Colonic mucosa (tissue), 4 donors: Measurements from ENCODE around the gene TMPRSS7. TPM values are rescaled to one million over a fixed set of nuclear protein-coding genes. Genes with fewer than 3 reads are reported as not detected.
A peak's percentile ranks its signal among the peaks of the same experiment; 100 is the strongest.

Source experiments
- DNase-seq: peaks from one replicate; pipeline ENCODE4 v3.0.0-alpha.2; 2020
- H3K27ac ChIP-seq: fragments of 200-600 bp; one replicate; pipeline ENCODE4 v1.8.0; 2021
- H3K27me3 ChIP-seq: fragments of 200-600 bp; one replicate; pipeline ENCODE4 v1.8.0; 2021
- H3K36me3 ChIP-seq: fragments of 200-600 bp; one replicate; pipeline ENCODE4 v1.8.0; 2021
- H3K4me1 ChIP-seq: fragments of 200-600 bp; one replicate; pipeline ENCODE4 v1.8.0; 2021; ENCODE audit warnings: mild to moderate bottlenecking
- H3K4me3 ChIP-seq: fragments of 200-600 bp; one replicate; pipeline ENCODE4 v1.8.0; 2021
- H3K9ac ChIP-seq, 2 donors: one replicate each; pipeline ENCODE4 v1.7.0; 2013; ENCODE audit warnings: control low read depth in 2 of 2, low read depth in 2 of 2, low read length in 2 of 2
- H3K9me3 ChIP-seq: fragments of 200-600 bp; one replicate; pipeline ENCODE4 v1.8.0; 2021
- intact Hi-C: fragments of 100-400 bp; cut with DNase I; formaldehyde crosslinking; loops from one replicate; pipeline ENCODE4 v1.14.1; 2022
- total RNA-seq, 2 donors: library from RNA; stranded (reverse); fragmentation: NEBNext Ultra II Directional in 1 of 2; extraction: Animal tissue kit (Norgen Biotek cat#: 25700) in 1 of 2; gene quantifications; one replicate each; pipeline ENCODE4 v1.2.1, GENCODE V29; 2021
- TF ChIP-seq, protein P1 (sequence below): fragments of 200-600 bp; IDR thresholded peaks from one replicate; pipeline ENCODE4 v1.8.0; 2022; ENCODE audit warnings: antibody characterized with exemption, mild to moderate bottlenecking
- donor health status: healthy.
- donor health status: DM: no; HTN: no; CAD: no.
- donor health status: DM: no; HTN: no; CAD: no.

Gene TMPRSS7
- total RNA-seq, 2 donors from 2014 or later, result not detected

DNA sequence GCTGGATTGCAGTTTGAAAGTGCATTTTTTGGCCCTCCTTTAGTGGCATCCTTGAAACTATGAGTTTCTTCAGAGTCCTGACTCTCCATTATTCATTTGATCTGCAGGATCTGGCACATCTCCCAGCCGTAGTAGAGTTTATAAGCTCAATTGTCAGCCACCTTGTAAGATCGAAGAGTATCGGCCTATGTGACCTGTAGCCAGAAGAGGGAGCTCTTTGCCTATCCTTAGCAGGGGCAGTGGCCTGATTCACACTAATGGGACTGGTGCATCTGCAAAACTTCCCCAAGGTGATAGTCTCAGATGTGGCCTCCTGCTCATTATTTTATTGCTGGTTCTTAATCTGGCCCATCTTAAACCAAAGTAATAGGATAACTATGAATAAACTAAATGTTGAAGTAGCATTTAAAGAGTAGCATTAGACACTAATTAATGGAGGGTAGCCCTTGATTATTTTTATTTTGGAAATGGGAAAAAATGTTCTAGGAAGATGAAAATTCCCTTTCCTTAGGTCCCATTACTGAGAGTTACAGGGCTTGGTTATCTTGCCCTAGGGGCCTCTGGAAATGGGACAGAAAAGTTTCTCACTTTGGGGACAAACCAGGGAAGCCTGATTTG lies 77.4 kb downstream of the TMPRSS7 start:
- no peak overlapping the region for H3K9ac ChIP-seq
- H3K27me3 ChIP-seq, result no peaks in the 10 kb centered on the region
- no peak overlapping the region for H3K27ac ChIP-seq
- intact Hi-C loops, result no loop called here
- no peaks in the 10 kb centered on the region for H3K4me1 ChIP-seq
- no peak overlapping the region for H3K4me3 ChIP-seq
- peak; percentile 56 for DNase-seq
- TF ChIP-seq, protein P1, sequence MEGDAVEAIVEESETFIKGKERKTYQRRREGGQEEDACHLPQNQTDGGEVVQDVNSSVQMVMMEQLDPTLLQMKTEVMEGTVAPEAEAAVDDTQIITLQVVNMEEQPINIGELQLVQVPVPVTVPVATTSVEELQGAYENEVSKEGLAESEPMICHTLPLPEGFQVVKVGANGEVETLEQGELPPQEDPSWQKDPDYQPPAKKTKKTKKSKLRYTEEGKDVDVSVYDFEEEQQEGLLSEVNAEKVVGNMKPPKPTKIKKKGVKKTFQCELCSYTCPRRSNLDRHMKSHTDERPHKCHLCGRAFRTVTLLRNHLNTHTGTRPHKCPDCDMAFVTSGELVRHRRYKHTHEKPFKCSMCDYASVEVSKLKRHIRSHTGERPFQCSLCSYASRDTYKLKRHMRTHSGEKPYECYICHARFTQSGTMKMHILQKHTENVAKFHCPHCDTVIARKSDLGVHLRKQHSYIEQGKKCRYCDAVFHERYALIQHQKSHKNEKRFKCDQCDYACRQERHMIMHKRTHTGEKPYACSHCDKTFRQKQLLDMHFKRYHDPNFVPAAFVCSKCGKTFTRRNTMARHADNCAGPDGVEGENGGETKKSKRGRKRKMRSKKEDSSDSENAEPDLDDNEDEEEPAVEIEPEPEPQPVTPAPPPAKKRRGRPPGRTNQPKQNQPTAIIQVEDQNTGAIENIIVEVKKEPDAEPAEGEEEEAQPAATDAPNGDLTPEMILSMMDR, result peak; percentile 56
- no peaks in the 10 kb centered on the region for H3K9me3 ChIP-seq
- H3K36me3 ChIP-seq, result no peaks in the 10 kb centered on the region

DNA sequence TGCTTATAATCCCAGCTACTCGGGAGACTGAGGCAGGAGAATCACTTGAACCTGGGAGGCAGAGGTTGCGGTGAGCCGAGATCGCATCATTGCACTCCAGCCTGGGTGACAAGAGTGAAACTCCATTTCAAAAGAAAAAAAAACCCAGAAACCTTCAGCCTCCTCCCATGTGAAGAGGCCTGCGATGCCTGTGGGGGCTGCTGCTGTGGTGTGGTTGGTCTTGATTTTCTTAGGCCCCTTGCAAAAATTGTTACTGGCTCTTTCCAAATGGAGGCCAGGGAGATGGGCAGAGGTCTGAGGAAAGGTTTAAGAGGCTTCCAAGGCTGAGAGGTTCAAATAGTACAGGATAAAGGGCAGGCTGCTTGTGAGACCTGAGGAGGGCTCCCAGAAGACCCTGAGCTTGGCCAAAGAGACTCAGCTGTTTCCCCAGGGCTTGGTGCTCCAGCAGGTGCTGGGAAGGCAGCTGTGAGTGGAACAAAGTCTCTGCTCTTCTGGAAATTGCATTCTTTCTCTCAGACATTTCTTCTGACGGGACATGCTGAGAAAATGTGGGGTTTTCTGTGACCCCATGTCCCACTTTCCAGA lies 80.1 kb downstream of the TMPRSS7 start:
- H3K9ac ChIP-seq, result no peak overlapping the region
- no peaks in the 10 kb centered on the region for H3K9me3 ChIP-seq
- no peaks in the 10 kb centered on the region for H3K36me3 ChIP-seq
- TF ChIP-seq, protein P1, result no peak
- no peaks in the 10 kb centered on the region for H3K27me3 ChIP-seq
- no peak overlapping the region for H3K4me3 ChIP-seq
- intact Hi-C loops, result no loop called here
- H3K4me1 ChIP-seq, result no peaks in the 10 kb centered on the region
- no peak for DNase-seq
- no peak overlapping the region for H3K27ac ChIP-seq

DNA sequence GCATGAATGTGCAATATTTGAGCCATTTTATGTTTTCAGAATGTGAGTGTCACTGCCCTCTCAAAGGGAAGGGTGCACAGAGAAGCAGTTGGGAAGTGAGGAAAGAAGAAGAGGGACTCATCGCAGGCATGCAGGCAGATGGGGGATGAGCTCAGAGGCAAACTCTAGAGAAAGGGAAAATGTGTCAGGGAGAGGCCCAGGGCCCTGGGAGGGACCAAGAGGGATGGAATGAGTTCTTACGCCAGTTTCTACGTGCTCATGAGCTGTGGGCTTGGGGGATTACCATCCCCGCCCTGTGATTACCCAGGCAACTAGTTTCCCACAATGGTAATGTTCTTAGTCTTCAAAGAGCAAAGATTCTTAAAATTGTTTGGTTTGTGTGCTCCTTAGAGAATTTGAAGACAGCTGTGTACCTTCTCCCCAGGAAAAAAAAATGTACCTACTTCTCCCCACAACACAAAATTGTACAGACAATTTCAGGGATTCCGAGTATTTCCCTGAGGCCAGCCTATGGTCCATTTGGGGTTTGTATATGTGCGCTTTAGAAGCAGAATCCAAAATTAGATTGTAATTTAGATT lies 80.7 kb downstream of the TMPRSS7 start:
- intact Hi-C loops, result no loop called here
- TF ChIP-seq, protein P1, result no peak
- Histone ChIP-seq H3K9ac (no peak overlapping the region), H3K9me3 (no peaks in the 10 kb centered on the region), H3K27me3 (no peaks in the 10 kb centered on the region), H3K4me1 (no peaks in the 10 kb centered on the region), H3K4me3 (no peak overlapping the region), H3K36me3 (no peaks in the 10 kb centered on the region), H3K27ac (no peak overlapping the region)
- no peak for DNase-seq

DNA sequence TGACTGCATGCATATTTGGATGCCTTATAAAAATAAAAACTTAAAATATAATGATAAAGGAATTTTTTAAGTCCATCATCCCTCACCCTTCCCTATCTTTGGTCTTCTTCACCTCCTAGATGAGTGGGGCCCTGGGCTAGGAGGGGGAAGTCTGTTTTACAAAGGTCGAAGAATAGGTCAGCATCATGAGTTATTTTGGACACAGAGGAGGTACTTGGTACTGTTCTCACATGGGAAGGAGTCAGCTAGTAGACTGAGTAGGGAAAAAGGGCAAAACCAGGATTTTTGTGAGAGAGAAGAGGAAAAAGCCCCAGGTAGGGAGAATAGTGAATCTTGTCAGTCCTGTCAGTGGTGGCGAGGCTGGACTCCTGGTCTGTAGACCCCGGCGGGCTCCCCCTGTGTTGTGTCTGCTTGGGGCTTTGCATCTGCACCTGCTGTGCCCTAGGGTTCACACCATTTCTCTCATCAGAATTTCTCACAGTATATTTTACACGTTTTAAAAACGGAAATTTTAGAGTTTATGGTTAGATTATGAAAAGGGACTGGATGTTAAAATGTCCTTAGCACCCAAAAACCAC lies 81.4 kb downstream of the TMPRSS7 start:
- no peak overlapping the region for H3K27ac ChIP-seq
- no peaks in the 10 kb centered on the region for H3K4me1 ChIP-seq
- TF ChIP-seq, protein P1, result no peak
- DNase-seq, result no peak
- intact Hi-C loops, result no loop called here
- H3K9ac ChIP-seq, result no peak overlapping the region
- H3K27me3 ChIP-seq, result no peaks in the 10 kb centered on the region
- H3K9me3 ChIP-seq, result no peaks in the 10 kb centered on the region
- H3K36me3 ChIP-seq, result no peaks in the 10 kb centered on the region
- no peak overlapping the region for H3K4me3 ChIP-seq

DNA sequence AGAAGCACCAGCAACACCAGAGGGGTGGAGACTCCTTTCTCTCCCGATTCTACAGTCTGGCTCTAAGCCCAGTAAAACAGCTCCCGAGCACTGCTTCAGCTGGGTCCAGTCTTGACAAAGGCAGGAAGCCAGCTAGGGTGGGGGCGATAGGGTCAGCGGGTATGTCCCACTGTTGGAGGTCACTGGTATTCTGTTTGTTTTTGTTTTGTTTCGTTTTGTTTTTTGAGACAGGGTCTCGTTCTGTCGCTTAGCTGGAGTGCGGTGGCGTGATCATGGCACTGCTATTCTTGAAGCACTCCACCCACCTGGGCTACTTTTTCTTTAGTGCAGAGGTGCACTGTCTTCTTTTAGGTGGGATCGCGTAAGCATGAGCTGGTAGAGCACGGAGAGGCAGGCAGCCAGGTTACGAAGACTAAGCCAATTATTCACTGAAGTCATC lies 82.2 kb downstream of the TMPRSS7 start:
- intact Hi-C loops, result no loop called here
- no peak for DNase-seq
- Histone ChIP-seq H3K36me3 (no peaks in the 10 kb centered on the region), H3K4me3 (no peak overlapping the region), H3K9ac (no peak overlapping the region), H3K9me3 (no peaks in the 10 kb centered on the region), H3K27ac (no peak overlapping the region), H3K27me3 (no peaks in the 10 kb centered on the region), H3K4me1 (no peaks in the 10 kb centered on the region)
- TF ChIP-seq, protein P1, result no peak
